CD1c-positive myeloid dendritic cell (primary cell): ENCODE results near the gene HHAT.

Experiments
- DNase-seq: peaks from one replicate; pipeline ENCODE4 v3.0.0-alpha.2; 2016; ENCODE audit errors: extremely low spot score

The HHAT gene

GRCh38 chr1:210683403-210684047, 354.8 kb downstream of the HHAT start:
- no peak for DNase-seq

GRCh38 chr1:210684466-210685294, 356.0 kb downstream of the HHAT start:
- DNase-seq = no peak

- no peak for DNase-seq
Measured at GRCh38 chr1:210685295-210685650, 356.6 kb downstream of the HHAT start.

GRCh38 chr1:210686841-210687240, 358.1 kb downstream of the HHAT start:
- no peak for DNase-seq

GRCh38 chr1:210687582-210688279, 359.0 kb downstream of the HHAT start:
- peak; percentile 4 for DNase-seq

GRCh38 chr1:210688512-210689234, 360.0 kb downstream of the HHAT start:
- DNase-seq = no peak

GRCh38 chr1:210689826-210690225, 361.1 kb downstream of the HHAT start:
- DNase-seq = no peak

- no peak for DNase-seq
Measured at GRCh38 chr1:210690236-210690635, 361.5 kb downstream of the HHAT start.

GRCh38 chr1:210691039-210691610, 362.4 kb downstream of the HHAT start:
- no peak for DNase-seq

GRCh38 chr1:210692796-210693195, 364.1 kb downstream of the HHAT start:
- no peak for DNase-seq

GRCh38 chr1:210695026-210695425, 366.3 kb downstream of the HHAT start:
- DNase-seq = no peak

GRCh38 chr1:210696709-210697108, 368.0 kb downstream of the HHAT start:
- DNase-seq = no peak

GRCh38 chr1:210697185-210697584, 368.5 kb downstream of the HHAT start:
- no peak for DNase-seq

GRCh38 chr1:210698661-210699060, 370.0 kb downstream of the HHAT start:
- DNase-seq = no peak

GRCh38 chr1:210700083-210700482, 371.4 kb downstream of the HHAT start:
- no peak for DNase-seq

GRCh38 chr1:210700511-210700910, 371.8 kb downstream of the HHAT start:
- no peak for DNase-seq

- DNase-seq = no peak
Measured at GRCh38 chr1:210702506-210702905, 373.8 kb downstream of the HHAT start.

- no peak for DNase-seq
Measured at GRCh38 chr1:210703593-210703992, 374.9 kb downstream of the HHAT start.

GRCh38 chr1:210705086-210705485, 376.4 kb downstream of the HHAT start:
- no peak for DNase-seq

- DNase-seq = no peak
Measured at GRCh38 chr1:210706246-210706645, 377.5 kb downstream of the HHAT start.

- no peak for DNase-seq
Measured at GRCh38 chr1:210707300-210708240, 378.9 kb downstream of the HHAT start.
